Gastrocnemius medialis (tissue), 4 donors: ENCODE results near the gene CFC1. TPM values are rescaled to one million over a fixed set of nuclear protein-coding genes. Genes with fewer than 3 reads are reported as not detected.
"Not testable (repeated sequence)": the region's sequence is repeated elsewhere in the genome, so short reads cannot be mapped to it uniquely, and the experiment has no call there.

Source experiments
- ATAC-seq, 2 donors: fragments of 150-250 bp; one replicate each; pipeline ENCODE4 v1.9.1; 2016
- DNase-seq, 2 donors: peaks; one replicate each; pipeline ENCODE4 v3.0.0-alpha.2; 2019
- H3K27ac ChIP-seq, 4 donors: fragments of 200-600 bp; sonication (generic); 1 replicate in 1 of 4; 2 replicates in 3 of 4; pipeline ENCODE4 v1.5.1; 2016 to 2018; ENCODE audit warnings: mild to moderate bottlenecking in 2 of 4, moderate library complexity in 1 of 4
- H3K27me3 ChIP-seq, 3 donors: fragments of 200-600 bp; sonication (generic) in 2 of 3; 1 replicate in 1 of 3; 2 replicates in 2 of 3; pipeline versions ENCODE4 v1.5.1 to v1.6.0; 2016 to 2019; ENCODE audit warnings: mild to moderate bottlenecking in 1 of 3, moderate library complexity in 1 of 3
- H3K36me3 ChIP-seq, 2 donors: fragments of 200-600 bp; sonication (generic) in 1 of 2; one replicate each; pipeline ENCODE4 v1.5.1; 2017 to 2018
- H3K4me1 ChIP-seq, 2 donors: fragments of 200-600 bp; sonication (generic) in 1 of 2; one replicate each; pipeline ENCODE4 v1.5.1; 2016 to 2017; ENCODE audit warnings: mild to moderate bottlenecking in 2 of 2
- H3K4me3 ChIP-seq, 4 donors: fragments of 200-600 bp; sonication (generic) in 3 of 4; 1 replicate in 1 of 4; 2 replicates in 3 of 4; pipeline ENCODE4 v1.5.1; 2016 to 2019; ENCODE audit warnings: mild to moderate bottlenecking in 2 of 4
- H3K9me3 ChIP-seq, 3 donors: fragments of 200-600 bp; sonication (generic) in 2 of 3; 1 replicate in 1 of 3; 2 replicates in 2 of 3; pipeline ENCODE4 v1.5.1; 2016 to 2019
- in situ Hi-C, 4 donors: fragments of 200-750 bp; cut with MboI; loops; one replicate each; pipeline versions ENCODE4 v1.15.0 to v1.8.0; 2017; ENCODE audit warnings: low sequenced_read_pairs in 4 of 4
- intact Hi-C: fragments of 100-400 bp; cut with DNase I; formaldehyde crosslinking; loops from one replicate; pipeline ENCODE4 v1.15.1; 2023; ENCODE audit warnings: low total_unique reads
- total RNA-seq, 4 donors: library from RNA; depleted of rRNA; stranded (reverse); fragments of >200 nt; gene quantifications; one replicate each; pipeline versions ENCODE4 v1.1.0 to v1.2.3, GENCODE V29; 2016

The CFC1 gene
- total RNA-seq, 4 donors from 2014 or later, result not detected

DNA sequence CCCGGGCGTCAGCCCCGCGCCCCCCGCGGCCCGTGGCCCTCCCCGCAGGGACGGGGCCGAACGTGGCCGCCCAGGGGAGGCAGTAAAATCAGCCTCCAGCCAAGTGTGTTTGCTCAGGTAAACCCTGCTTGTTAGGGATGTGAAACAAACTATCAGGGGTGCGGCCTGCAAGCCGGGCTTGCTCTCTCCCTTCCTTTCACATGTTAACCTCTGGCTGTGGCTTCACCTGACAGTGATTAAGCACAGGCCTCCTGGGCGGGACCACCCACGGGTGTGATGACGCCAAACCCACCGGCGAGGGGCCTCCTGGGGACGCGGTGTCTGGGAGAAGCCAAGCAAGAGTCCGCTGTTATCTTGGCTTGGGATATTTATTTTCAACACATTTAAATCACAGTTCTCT, 1.4 kb downstream of the CFC1 start:
- H3K4me3 ChIP-seq, H3K27me3 ChIP-seq, H3K36me3 ChIP-seq, H3K27ac ChIP-seq, H3K9me3 ChIP-seq, intact Hi-C loops, H3K4me1 ChIP-seq, ATAC-seq, DNase-seq, in situ Hi-C loops: not testable (repeated sequence)

DNA sequence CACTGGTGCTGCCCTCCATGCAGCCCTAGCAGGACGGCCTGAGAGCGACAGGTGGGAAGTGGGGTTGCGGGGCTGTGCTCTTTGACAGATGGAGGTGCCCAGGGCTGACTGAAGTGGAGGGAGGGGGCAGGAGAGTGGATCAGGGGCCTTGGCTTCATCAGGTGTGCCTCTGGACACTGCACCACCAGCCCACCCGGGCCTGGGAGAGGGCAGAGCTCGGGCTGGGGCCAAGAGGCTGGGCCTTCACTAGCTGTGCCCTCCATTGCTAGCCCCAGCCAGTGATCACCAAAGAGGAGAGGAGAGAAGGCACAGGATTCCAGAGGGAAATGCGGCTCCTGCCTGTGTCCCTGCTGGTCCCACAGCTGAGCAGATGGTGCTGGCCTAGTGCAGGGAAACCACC, 2.6 kb downstream of the CFC1 start:
- H3K27ac ChIP-seq, H3K4me3 ChIP-seq, H3K27me3 ChIP-seq, DNase-seq, H3K9me3 ChIP-seq, ATAC-seq, intact Hi-C loops, H3K36me3 ChIP-seq, H3K4me1 ChIP-seq, in situ Hi-C loops: not testable (repeated sequence)

DNA sequence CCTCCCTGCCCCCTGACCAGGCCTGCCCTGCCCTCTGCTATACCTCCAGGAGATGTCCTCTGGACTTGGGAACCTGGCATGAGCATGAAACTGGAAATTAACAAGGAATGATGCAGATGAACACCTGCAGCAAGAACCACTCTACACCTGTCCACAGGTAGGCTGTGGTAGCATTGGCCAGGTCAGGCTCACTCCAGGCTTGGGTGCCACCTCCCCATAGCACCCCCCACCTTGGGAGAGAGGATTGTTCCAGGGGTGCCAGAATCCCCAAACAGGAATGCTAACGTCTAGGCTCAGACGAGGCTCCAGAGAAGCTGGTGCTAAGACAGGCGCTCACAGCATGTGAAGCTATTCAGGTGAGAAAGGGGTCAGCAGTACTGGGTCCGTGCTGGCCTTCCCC, 5.4 kb downstream of the CFC1 start:
- H3K36me3 ChIP-seq, H3K27ac ChIP-seq, H3K9me3 ChIP-seq, intact Hi-C loops, H3K4me3 ChIP-seq, DNase-seq, ATAC-seq, H3K4me1 ChIP-seq, H3K27me3 ChIP-seq, in situ Hi-C loops: not testable (repeated sequence)

DNA sequence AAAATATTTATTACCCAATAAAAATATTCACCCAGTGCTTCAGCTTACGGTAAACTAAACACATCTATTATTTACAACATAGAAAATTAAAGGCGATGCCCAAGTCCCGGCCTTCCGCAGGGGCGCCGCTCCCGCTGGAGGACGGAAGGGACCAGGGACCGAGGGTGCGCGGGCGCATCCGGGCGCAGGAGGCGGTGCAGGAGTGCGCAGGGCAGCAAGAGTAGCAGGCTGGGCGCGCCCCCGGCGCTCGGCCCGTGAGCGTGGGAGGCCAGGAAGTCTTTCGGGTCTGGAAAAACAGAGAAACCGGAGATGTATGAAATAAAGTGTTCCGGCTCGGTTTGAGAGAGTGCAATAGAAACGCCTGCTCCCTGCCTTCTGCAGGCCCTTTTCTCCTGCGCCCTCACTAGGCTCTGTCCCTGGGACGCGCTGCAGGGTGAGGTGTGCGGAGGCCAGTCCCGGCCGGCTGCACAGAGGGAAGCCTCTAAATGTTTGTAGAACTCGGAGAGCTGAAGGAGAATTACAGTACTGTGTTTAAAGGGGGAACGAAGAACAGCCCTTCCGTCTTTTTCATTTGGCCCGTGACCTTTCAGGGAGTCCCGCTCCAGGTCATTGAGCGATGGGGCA, 6.5 kb downstream of the CFC1 start:
- H3K4me3 ChIP-seq, H3K9me3 ChIP-seq, H3K4me1 ChIP-seq, H3K27ac ChIP-seq, H3K27me3 ChIP-seq, DNase-seq, ATAC-seq, H3K36me3 ChIP-seq, intact Hi-C loops, in situ Hi-C loops: not testable (repeated sequence)

DNA sequence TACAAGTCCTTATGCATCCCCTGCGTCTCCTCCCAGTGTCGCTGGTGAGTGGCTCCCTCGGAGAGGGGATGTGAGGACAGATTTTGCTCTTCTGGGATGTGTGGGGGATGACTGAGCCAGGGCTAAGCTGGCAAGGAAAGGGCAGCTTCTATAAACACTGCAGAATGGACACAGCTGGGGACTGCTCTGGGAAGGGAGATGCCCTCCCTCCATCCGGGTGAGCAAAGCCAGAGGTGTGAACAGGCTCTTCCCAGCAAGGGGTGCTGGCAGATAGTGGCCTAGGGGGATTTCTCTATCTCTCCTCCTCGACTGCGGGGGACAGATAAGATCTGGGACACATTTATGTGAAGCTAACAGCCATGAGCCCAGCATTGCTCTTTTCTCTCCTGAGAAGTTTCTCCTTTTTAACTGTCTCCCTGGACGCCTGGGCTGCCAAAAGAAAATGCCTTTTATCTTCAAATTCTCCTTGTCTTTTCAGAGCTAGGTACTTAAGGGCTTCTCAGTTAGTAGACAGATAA, 8.5 kb downstream of the CFC1 start:
- intact Hi-C loops, H3K27me3 ChIP-seq, H3K36me3 ChIP-seq, ATAC-seq, DNase-seq, H3K9me3 ChIP-seq, H3K4me3 ChIP-seq, in situ Hi-C loops, H3K4me1 ChIP-seq, H3K27ac ChIP-seq: not testable (repeated sequence)

DNA sequence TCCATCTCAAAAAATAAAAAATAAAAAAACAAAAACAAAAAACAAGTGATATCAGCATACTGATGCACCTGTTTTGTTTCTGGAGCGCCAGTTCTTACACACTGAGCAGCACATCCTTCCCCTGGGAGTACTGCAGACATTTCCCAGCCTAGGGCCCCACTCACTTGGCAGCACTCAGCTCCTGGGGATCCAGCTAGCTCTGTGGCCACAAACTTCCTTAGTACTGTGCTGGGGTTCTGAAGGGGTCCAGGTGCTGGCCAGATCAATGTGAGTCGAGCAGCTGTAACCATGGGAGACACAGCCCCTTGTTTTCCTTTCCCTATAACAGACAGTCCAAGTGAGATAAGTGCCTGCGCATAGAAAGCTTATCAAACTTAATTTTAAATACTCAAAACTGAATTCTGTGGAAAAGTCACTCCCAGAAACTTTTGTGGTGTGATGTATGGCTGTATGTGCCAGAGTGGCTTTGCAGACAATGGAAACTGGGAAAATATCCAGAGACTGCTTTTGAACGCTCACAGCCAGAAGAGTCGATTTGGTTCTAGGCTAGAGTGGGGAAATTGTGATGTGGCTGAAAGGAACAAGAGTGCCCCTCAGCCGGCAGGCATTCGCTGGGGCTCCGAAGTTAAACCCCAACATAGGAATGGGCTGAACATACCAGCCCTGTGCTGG, 9.1 kb downstream of the CFC1 start:
- intact Hi-C loops, H3K27me3 ChIP-seq, in situ Hi-C loops, H3K4me1 ChIP-seq, DNase-seq, H3K27ac ChIP-seq, H3K36me3 ChIP-seq, H3K4me3 ChIP-seq, H3K9me3 ChIP-seq, ATAC-seq: not testable (repeated sequence)

DNA sequence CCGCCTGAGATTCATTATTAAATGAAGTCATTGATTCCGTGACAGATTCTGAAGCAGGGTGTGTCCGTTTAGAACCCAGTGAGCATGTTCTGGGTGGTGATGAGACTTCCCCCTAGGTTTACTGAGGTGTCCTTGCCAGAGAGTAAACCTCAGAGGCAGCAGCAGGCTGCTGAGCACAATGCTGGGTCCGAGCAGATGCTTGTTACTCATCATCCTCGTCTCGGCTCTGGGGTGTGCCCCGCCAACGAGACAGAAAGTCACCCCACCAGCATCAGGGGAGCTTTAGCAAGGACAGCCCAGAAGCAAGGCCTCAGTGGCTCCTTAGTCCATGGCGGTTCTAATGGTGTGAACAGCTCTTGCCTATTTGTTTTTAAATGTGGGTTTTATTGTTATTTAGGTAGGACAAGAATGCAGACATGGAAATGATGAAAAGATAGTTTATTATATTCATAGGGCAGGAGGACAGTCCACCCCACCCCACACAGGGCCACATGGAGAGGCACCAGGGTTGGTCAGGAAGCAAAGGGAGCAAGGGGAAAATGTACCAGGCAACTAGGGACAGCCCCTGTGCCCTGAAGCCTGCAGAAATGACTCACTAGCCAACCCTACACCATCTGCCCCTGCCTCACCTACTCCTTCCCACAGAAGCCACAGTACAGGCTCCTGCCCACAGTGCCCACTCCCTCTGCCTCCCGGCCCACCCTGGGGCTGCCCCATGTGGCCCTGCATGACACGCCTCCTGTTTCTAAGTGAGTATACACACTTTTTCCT, 10.5 kb downstream of the CFC1 start:
- H3K27ac ChIP-seq, in situ Hi-C loops, ATAC-seq, H3K9me3 ChIP-seq, H3K4me3 ChIP-seq, DNase-seq, intact Hi-C loops, H3K4me1 ChIP-seq, H3K27me3 ChIP-seq, H3K36me3 ChIP-seq: not testable (repeated sequence)

DNA sequence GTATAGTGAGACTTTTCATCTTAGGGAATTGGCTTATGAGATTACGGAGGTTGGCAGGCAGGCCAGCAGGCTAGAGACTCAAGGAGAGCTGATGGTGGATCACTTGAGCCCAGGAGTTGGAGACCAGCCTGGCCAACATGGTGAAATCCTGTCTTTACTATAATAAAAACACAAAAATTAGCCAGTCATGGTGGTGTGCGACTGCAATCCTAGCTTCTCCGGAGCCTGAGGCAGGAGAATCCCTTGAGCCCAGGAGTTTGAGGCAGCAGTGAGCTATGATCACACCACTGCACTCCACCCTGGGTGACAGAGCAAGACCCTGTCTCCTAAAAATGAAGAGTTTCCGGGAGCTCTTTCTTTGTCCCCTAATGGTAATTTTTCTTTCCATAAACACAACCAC, 14.6 kb downstream of the CFC1 start:
- H3K36me3 ChIP-seq, intact Hi-C loops, H3K27me3 ChIP-seq, H3K4me1 ChIP-seq, H3K9me3 ChIP-seq, ATAC-seq, DNase-seq, H3K27ac ChIP-seq, H3K4me3 ChIP-seq, in situ Hi-C loops: not testable (repeated sequence)

DNA sequence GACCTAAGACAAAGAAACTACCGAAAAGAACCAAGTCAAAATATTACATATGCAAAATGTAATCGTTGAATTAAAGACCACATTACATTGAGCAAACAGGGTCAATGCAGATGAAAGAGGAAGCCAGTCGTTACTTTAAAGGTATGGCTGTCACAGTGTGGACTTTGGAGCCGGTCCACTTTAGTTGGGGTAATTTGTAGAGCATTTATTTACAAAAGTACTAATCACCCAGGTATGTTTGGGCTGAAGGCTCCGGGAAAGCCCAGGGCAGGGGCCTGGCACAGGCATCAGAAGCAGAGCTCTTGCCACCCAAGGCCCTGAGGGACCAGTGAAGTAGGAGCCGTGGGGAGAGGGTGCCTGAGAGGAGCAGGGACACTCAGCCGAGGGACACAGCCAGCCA, 15.8 kb downstream of the CFC1 start:
- H3K27me3 ChIP-seq, in situ Hi-C loops, H3K4me1 ChIP-seq, intact Hi-C loops, ATAC-seq, H3K4me3 ChIP-seq, H3K36me3 ChIP-seq, H3K9me3 ChIP-seq, DNase-seq, H3K27ac ChIP-seq: not testable (repeated sequence)

DNA sequence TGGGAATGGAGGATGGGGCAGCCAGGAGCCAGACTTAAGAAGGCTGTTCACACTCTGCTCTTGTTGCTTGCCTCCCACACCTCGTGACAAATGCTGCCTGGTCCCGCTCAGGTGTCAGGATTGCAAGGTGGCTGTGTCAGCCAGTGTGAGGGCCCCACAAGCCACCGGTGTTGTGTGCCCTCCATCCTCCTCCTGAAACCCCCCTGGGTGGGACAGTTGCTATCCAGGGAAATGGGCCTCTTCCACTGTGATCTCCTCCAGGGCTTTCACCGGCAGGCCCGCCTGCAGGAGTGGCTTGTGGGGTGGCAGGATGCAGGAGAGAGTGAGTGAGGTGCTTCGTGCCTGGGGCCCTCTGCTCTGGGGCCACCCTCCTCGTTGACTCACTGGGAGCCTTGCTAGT, 16.4 kb downstream of the CFC1 start:
- ATAC-seq, H3K4me1 ChIP-seq, H3K36me3 ChIP-seq, in situ Hi-C loops, H3K9me3 ChIP-seq, H3K27ac ChIP-seq, H3K27me3 ChIP-seq, DNase-seq, H3K4me3 ChIP-seq, intact Hi-C loops: not testable (repeated sequence)

DNA sequence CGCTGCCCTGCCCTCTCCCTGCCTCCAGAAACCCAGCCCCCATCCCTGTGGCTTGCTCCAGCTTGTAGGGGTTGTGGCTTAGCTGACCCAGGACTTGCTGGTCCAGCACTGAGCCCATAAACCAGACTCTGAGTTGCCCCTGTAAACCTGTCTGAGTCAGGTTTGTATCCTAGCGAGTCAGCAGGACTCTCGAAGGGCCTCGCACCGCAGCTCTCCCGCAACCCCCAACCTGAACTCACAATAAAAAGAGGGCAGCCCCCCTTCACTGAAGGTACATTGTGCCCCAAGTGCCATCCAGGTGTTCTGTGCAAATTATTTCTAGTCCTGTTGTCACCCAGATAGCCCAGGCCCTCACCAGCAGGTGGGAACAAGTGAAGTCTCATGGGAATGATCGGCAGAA, 17.9 kb downstream of the CFC1 start:
- H3K27me3 ChIP-seq, ATAC-seq, H3K4me3 ChIP-seq, DNase-seq, H3K36me3 ChIP-seq, H3K4me1 ChIP-seq, H3K27ac ChIP-seq, H3K9me3 ChIP-seq, intact Hi-C loops, in situ Hi-C loops: not testable (repeated sequence)

DNA sequence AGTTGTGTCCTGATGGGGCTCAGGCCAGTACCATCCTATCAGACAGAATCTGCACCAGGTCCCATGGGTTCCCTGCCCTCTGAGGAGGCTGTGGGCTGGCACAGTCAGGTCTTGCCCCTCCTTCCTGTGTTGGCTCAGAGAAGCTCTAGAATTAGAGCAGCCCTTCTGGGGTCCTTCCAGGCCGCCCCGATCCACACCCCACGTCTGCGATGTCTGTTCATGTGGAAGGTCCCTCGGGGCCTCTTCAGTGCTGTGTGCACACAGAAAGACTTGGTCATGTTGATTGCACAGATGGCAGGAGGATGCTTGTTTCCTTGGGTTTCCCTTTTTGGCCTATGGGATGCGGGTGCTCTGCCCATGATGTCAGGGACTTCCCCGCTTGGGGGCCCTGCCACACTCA, 20.3 kb downstream of the CFC1 start:
- H3K27ac ChIP-seq, H3K36me3 ChIP-seq, intact Hi-C loops, in situ Hi-C loops, H3K9me3 ChIP-seq, H3K4me3 ChIP-seq, H3K27me3 ChIP-seq, DNase-seq, ATAC-seq, H3K4me1 ChIP-seq: not testable (repeated sequence)
